Keratinocyte (primary cell): ENCODE data around the gene CCDC141. TPM values are rescaled to one million over a fixed set of nuclear protein-coding genes. Genes with fewer than 3 reads are reported as not detected.

Experiments
- DNase-seq: peaks from one replicate; pipeline ENCODE4 v3.0.0-alpha.2; 2011; ENCODE audit warnings: low read depth, missing footprints, low spot score
- FAIRE-seq: peaks from 2 replicates; lab custom pipeline; 2011; peaks lifted over from hg19 to GRCh38; lab: Jason Lieb, UNC
- H2AFZ ChIP-seq: 2 replicates; pipeline ENCODE4 v1.6.0; 2012; ENCODE audit warnings: low read length, control low read depth, inconsistent platforms; ENCODE audit not compliant: control insufficient read depth
- H3K27ac ChIP-seq: 2 replicates; pipeline ENCODE4 v1.5.1; 2011; ENCODE audit warnings: low read length; ENCODE audit not compliant: control insufficient read depth, insufficient read depth
- H3K27me3 ChIP-seq: 3 replicates; pipeline ENCODE4 v1.6.0; 2011; ENCODE audit warnings: low read length; ENCODE audit not compliant: control insufficient read depth, insufficient read depth; ENCODE audit errors: extremely low read depth
- H3K36me3 ChIP-seq, 2 experiments: 2 replicates in 1 of 2; 3 replicates in 1 of 2; pipeline ENCODE4 v1.5.1; 2011; ENCODE audit warnings: low read length in 2 of 2, mild to moderate bottlenecking in 1 of 2; ENCODE audit not compliant: control insufficient read depth in 2 of 2, insufficient read depth in 2 of 2; ENCODE audit errors: extremely low read depth in 1 of 2
- H3K4me1 ChIP-seq: 3 replicates; pipeline ENCODE4 v1.5.1; 2011; ENCODE audit warnings: low read length; ENCODE audit not compliant: control insufficient read depth, insufficient read depth; ENCODE audit errors: extremely low read depth
- H3K4me2 ChIP-seq: 3 replicates; pipeline ENCODE4 v1.6.0; 2011; ENCODE audit warnings: low read depth, low read length; ENCODE audit not compliant: control insufficient read depth, insufficient read depth; ENCODE audit errors: extremely low read depth
- H3K4me3 ChIP-seq, 3 experiments: fragments of 200-600 bp in 1 of 3; sonication (generic) in 1 of 3; 2 replicates in 2 of 3; 3 replicates in 1 of 3; pipeline ENCODE4 v1.5.1; 2011 to 2016; ENCODE audit warnings: low read length in 3 of 3, mild to moderate bottlenecking in 3 of 3, control low read depth in 2 of 3, inconsistent platforms in 1 of 3, low read depth in 1 of 3, mixed read lengths in 1 of 3, mixed run types in 1 of 3, moderate library complexity in 1 of 3; ENCODE audit not compliant: control insufficient read depth in 2 of 3, insufficient read depth in 2 of 3; ENCODE audit errors: extremely low read depth in 1 of 3
- H3K79me2 ChIP-seq: 2 replicates; pipeline ENCODE4 v1.6.0; 2012; ENCODE audit warnings: low read length; ENCODE audit not compliant: control insufficient read depth, insufficient read depth
- H3K9ac ChIP-seq: 3 replicates; pipeline ENCODE4 v1.6.0; 2011; ENCODE audit warnings: low read length; ENCODE audit not compliant: control insufficient read depth, insufficient read depth; ENCODE audit errors: extremely low read depth
- H3K9me1 ChIP-seq: 3 replicates; pipeline ENCODE4 v1.6.0; 2011; ENCODE audit warnings: low read length; ENCODE audit not compliant: control insufficient read depth, insufficient read depth; ENCODE audit errors: extremely low read depth
- H3K9me3 ChIP-seq: 2 replicates; pipeline ENCODE4 v1.5.1; 2012; ENCODE audit warnings: low read depth, low read length; ENCODE audit not compliant: control insufficient read depth
- H4K20me1 ChIP-seq: 3 replicates; pipeline ENCODE4 v1.6.0; 2011; ENCODE audit warnings: low read length; ENCODE audit not compliant: control insufficient read depth, insufficient read depth; ENCODE audit errors: extremely low read depth
- CTCF ChIP-seq, 3 experiments: IDR thresholded peaks in 1 of 3; conservative IDR thresholded peaks in 1 of 3; optimal IDR thresholded peaks in 1 of 3; 2 replicates in 2 of 3; 3 replicates in 1 of 3; pipeline versions ENCODE3 to v1.5.1; 2011; ENCODE audit warnings: low read length in 3 of 3, mild to moderate bottlenecking in 3 of 3, moderate library complexity in 2 of 3, control low read depth in 1 of 3, inconsistent platforms in 1 of 3; ENCODE audit not compliant: insufficient read depth in 2 of 3; ENCODE audit errors: extremely low read depth in 1 of 3
- EZH2 ChIP-seq: IDR thresholded peaks from one replicate; pipeline ENCODE4 v1.6.1; 2012; ENCODE audit warnings: inconsistent platforms, mild to moderate bottlenecking, low read length, moderate library complexity
- dilution Hi-C: fragments of 300-500 bp; cut with MboI; formaldehyde crosslinking; loops from one replicate; pipeline ENCODE4 v1.7.0; 2020; ENCODE audit warnings: low sequenced_read_pairs; ENCODE audit not compliant: extremely low pct_ligation_motif_present
- polyA plus RNA-seq, 5 experiments: library from polyadenylated mRNA; depleted of rRNA in 3 of 5; stranded (reverse) in 3 of 5; stranded (forward) in 1 of 5; unstranded in 1 of 5; fragments of >200 nt; gene quantifications; 1 replicate in 1 of 5; 2 replicates in 3 of 5; 3 replicates in 1 of 5; pipeline versions ENCODE4 v1.2.1 to v1.2.3, GENCODE V29; 2011 to 2012; ENCODE audit warnings: missing spikeins in 2 of 5, low read depth in 1 of 5, low replicate concordance in 1 of 5

Gene CCDC141
- polyA plus RNA-seq, 1 donor (not counting 4 experiments of a cell fraction or from before 2014, with no cell fraction given) = not detected

- no peak for TF ChIP-seq EZH2
- no peak for TF ChIP-seq CTCF (optimal IDR thresholded peaks at IDR 0.05 in 1 of 3, IDR thresholded peaks at IDR 0.05 in 1 of 3, conservative IDR thresholded peaks at IDR 0.05 in 1 of 3; ENCODE audit: extremely low read depth in 1 of 3, insufficient read depth in 2 of 3, low read length in 3 of 3)
- H3K27ac ChIP-seq = no peak overlapping the region
- H4K20me1 ChIP-seq = no peaks in the 10 kb centered on the region
- no peaks in the 10 kb centered on the region for H3K36me3 ChIP-seq
- no peak for FAIRE-seq
- H3K79me2 ChIP-seq = no peaks in the 10 kb centered on the region
- H3K27me3 ChIP-seq = no peaks in the 10 kb centered on the region
- H2AFZ ChIP-seq = no peak overlapping the region
- dilution Hi-C loops = no loop called here
- no peak overlapping the region for H3K4me3 ChIP-seq
- DNase-seq = no peak
- H3K4me2 ChIP-seq = no peak overlapping the region
- H3K9me3 ChIP-seq = no peaks in the 10 kb centered on the region
- no peak overlapping the region for H3K9ac ChIP-seq
- H3K9me1 ChIP-seq = no peaks in the 10 kb centered on the region
- no peaks in the 10 kb centered on the region for H3K4me1 ChIP-seq
Measured at GRCh38 chr2:178946494-178946893, 103.4 kb downstream of the CCDC141 start.

GRCh38 chr2:178943745-178944144 is 106.2 kb downstream of the CCDC141 start:
- no peaks in the 10 kb centered on the region for H3K36me3 ChIP-seq

More at GRCh38 chr2:178943745-178944144, 106.2 kb downstream of the CCDC141 start:
- no peaks in the 10 kb centered on the region for H3K4me1 ChIP-seq
- H3K79me2 ChIP-seq = no peaks in the 10 kb centered on the region
- no peak overlapping the region for H3K9ac ChIP-seq
- no peaks in the 10 kb centered on the region for H4K20me1 ChIP-seq
- FAIRE-seq (no peak), DNase-seq (no peak)
- H3K27me3 ChIP-seq = no peaks in the 10 kb centered on the region
- H3K4me2 ChIP-seq = no peak overlapping the region
- no peaks in the 10 kb centered on the region for H3K9me3 ChIP-seq
- no peak overlapping the region for H3K4me3 ChIP-seq
- no peak overlapping the region for H2AFZ ChIP-seq
- dilution Hi-C loops = no loop called here
- no peak overlapping the region for H3K27ac ChIP-seq
- no peaks in the 10 kb centered on the region for H3K9me1 ChIP-seq
- TF ChIP-seq EZH2 (no peak), CTCF (optimal IDR thresholded peaks at IDR 0.05 in 1 of 3, IDR thresholded peaks at IDR 0.05 in 1 of 3, conservative IDR thresholded peaks at IDR 0.05 in 1 of 3; ENCODE audit: extremely low read depth in 1 of 3, insufficient read depth in 2 of 3, low read length in 3 of 3) (no peak)
